GM21390 (cell line): Measurements from ENCODE around the gene BMAL1.

ENCODE experiments used
- ATAC-seq: cut with Tn5 transposase; IDR thresholded peaks from one replicate; pipeline ENCODE4 v1.9.1; 2021; ENCODE audit not compliant: unreplicated experiment

Gene BMAL1

DNA sequence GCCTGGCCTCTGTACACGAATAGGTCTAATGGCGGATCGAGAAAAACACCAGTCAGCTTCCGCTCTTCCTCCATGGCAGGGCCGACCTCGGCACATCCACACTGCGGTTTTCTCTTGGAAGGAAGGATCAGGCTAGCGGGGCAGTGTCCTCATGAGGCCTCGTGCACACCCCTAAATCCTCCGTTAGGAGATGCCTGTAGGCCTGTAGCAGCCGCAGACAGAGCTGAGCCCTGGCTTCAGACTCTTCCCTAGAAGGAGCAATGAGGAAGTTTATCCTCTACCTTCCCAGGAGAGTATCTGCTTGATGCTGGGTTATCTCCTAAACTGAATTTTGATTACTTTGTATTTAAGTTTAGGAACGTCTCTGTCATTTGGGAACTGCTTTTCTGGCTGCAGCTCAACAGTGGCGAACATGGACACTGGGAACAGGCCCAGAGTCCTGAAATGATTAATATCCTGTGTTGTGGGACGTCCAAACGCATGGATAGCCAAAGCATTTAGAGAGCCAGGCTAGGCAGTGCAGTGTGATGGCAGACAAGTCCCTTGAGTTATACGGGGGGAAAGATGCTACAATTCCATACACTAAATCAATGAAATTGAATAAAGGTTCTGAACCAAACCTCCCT lies 16.5 kb upstream of the BMAL1 start:
- no peak for ATAC-seq

DNA sequence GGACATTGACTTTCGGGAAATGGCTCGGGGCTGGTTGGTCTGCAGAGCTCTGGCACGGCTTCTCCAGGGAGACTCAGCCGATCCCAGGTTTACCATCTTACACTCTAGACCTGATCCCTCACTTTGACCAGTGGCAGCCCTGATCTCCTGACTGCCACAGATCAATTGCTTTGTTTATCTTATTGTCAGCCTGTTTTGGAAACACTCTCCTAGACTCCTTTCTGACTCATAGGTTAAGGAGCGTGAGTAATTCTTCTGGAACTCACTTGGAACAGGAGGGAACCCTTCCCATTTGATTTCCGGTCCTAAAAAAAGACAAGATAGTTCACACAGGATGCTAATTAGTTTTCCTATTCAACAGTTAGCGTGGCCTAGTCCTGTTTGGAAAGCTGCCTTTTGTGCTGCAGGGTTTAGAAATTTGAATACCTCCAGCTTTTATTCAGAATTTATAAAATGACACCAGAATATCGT lies 16.0 kb upstream of the BMAL1 start:
- ATAC-seq = no peak

DNA sequence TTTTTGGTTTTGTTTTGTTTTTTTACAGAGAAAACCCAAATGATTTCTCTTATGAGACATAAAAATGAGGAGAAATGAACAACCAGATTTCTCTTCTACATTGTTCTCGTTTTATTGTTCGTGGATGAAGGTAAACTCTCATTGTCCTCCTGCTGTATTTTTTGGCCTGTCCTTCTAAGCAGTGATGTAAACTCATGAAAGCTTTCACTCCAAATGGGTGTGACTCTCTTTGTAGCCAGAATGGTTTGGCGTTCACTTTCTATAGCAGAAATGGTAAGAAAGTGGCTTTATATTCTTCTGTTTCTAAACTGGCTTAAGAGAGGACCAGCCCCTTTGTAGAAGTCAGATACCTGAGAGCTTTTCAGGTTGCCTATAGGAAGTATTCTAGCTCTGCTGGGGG lies 15.5 kb upstream of the BMAL1 start:
- ATAC-seq = no peak

DNA sequence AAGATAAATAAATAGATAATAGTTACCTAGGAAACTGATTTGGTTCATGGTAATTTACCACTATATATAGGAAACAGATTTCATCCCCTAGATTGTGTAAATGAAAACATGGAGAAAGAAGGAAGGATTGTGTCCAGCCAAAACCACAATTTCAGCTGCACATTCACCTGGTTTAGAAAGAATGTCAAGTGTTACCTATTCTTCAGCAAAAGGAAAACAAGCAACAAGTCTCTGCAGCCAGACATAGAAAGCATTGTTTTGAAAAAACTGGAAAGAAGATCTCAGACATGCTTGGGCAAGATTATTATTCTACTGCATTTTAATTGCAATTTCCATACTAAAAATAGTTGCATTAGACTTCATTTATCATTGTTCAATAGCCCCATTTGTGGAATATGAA lies 8.8 kb upstream of the BMAL1 start:
- no peak for ATAC-seq

DNA sequence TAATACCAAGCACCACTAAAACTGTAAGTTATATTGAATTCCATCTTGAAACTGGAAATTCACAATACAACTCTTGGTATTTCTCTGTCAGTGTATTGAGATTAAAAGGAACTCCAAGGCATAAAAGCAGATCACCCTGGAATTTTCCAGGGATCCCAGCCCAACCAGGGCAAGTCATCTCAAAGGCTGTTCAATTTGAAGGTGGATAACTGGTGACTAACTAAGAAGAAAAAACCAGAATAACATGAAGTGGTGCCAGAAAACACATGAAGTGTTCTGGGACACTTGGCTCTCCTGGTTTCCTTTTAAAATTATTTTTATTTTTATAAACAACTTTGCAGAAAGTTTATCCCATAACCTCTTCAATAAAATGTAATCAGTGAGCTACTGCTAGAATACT lies 7.8 kb upstream of the BMAL1 start:
- ATAC-seq = no peak

DNA sequence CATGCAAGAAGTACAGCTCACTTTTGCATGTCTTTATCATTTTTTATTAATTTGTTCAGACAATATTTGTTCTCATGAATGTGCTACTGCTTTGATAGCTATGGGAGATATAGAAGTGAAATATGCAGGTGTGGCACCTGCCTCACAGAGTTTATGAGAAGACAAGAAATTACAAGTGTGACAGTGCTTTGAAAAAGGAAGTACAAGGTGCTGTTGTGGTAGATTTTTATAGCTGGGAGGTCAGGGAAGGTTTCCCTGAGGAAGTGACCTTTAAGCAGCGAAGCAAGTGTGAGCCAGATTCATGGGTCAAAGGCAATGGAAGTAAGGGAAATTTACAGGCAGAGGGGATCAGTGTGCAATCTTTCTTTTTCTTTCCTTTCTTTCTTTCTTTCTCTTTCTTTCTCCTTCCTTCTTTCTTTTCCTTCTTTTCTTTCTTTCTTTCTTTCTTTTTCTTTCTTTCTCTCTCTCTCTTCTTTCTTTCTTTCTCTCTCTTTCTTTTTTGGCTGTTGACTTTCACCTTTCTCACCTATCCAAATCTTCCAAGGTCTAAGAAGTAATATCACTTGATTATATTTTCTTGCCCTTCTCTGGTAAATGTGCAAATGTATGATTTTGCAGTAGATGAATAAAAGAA lies 6.4 kb upstream of the BMAL1 start:
- no peak for ATAC-seq

DNA sequence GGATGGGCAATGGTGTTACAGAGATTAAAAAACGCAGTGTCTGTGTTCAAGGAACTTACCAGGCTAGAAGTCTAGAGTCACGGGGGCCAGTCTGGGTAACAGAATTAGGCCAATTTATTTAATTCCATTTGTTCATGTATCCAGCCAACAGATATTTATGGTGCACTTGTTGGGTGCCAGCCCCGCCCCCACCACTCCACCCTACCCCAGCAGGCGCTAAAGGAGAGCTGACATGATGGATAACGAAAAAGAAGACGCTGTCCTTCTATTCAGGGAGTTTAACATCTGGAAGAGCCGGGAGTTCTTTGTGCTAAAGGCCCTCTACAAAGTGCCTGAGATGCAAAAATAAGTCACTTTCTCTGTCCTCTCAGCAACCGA lies 1.1 kb upstream of the BMAL1 start:
- no peak for ATAC-seq

GRCh38 chr11:13276832-13277767 lies 490 bp upstream of the BMAL1 start:
- ATAC-seq = peak; percentile 88

DNA sequence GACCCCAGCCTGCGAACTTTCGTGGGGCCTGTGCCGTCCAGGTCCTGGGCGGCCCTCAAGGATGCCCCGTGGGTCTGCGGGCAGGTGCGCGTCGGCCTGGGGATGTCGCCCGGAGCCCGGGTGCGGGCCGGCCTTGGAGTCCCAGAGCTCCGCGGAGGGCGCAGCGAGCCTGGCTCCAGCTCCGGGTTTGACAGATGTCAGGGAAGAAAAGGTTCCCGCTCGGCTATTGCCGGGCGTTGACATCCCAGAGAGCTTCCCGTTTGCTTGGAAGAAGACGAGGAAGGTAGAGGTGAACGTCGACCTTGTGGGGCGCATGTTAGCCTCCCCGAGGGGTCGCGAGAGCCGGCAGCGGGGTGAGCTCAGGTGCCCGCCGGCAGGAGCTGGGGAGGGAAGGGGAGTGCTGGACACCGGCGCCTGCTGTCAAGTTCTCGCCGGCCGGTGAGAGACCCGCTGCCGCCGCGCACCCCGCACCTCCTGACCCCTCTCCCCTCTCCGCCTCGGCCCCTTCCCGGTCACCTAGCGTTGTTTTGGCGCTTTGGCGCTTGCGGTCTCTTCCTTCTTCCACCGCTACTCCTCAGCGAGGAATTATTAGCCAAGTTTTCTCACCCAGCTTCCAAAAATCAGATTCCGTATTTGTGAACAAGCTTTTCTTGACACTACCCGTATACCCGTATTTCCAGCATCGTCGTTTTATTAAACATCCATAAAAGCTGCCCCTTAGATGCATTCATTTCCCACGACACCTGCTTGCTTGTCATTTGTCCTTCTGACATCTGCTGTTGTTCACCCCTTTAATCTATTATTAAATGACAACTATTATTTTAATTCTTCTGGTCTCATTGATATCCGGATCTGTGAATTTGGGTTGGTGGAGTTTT lies 1.3 kb downstream of the BMAL1 start:
- ATAC-seq = no peak

GRCh38 chr11:13279487-13279834 lies 1.9 kb downstream of the BMAL1 start:
- ATAC-seq = no peak

- no peak for ATAC-seq
These were observed 2.6 kb downstream of the BMAL1 start for GRCh38 chr11:13280092-13280722.

DNA sequence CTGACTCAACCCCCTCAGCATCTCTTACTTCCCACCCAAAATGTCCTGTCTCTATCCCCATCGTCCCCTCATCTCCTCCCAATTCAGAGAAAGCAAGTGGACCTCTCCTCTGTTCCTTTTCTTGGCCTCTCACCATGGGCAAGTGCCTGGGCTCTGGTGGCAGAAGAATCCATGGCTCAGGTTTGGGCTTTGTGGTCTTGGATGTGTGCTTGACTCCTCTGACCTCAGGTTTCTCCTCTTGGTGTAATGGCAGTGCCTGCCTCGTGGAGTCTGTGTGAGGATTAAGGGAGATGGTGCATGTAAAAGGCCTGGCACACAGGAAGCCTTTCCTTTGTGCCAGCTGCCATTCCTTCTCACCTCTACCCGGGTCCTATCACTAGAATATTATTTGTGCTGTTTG lies 3.2 kb downstream of the BMAL1 start:
- no peak for ATAC-seq

- ATAC-seq = no peak
These were observed 6.0 kb downstream of the BMAL1 start for GRCh38 chr11:13283636-13284035.

- no peak for ATAC-seq
These were observed 7.4 kb downstream of the BMAL1 start for GRCh38 chr11:13284776-13285588.

GRCh38 chr11:13286279-13286821 lies 8.8 kb downstream of the BMAL1 start:
- ATAC-seq = no peak

- ATAC-seq = no peak
These were observed 9.4 kb downstream of the BMAL1 start for GRCh38 chr11:13287036-13287435.

DNA sequence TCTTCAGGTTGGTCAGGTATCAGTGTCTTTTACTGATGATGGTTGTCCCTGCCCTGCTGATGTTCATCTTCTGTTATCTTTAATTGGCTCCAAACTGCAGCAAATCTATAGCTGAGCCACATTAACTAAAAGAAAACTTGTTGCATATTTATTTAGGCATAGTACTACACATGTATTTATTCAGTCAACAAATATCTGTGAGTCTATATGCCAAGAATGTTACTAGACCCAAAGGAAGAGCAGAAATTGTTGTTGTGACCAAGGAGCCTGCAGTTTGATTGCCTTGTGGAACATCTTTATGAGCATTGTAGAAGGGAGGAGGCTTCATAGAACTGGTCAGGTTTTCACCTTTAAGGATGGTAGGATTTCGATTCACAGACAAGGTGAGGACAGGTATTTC lies 10.1 kb downstream of the BMAL1 start:
- ATAC-seq = no peak

GRCh38 chr11:13288375-13289029 lies 10.9 kb downstream of the BMAL1 start:
- no peak for ATAC-seq

- ATAC-seq = no peak
These were observed 11.5 kb downstream of the BMAL1 start for GRCh38 chr11:13289081-13289480.
